ENCODE measurements around the gene ACTR5.

DNA sequence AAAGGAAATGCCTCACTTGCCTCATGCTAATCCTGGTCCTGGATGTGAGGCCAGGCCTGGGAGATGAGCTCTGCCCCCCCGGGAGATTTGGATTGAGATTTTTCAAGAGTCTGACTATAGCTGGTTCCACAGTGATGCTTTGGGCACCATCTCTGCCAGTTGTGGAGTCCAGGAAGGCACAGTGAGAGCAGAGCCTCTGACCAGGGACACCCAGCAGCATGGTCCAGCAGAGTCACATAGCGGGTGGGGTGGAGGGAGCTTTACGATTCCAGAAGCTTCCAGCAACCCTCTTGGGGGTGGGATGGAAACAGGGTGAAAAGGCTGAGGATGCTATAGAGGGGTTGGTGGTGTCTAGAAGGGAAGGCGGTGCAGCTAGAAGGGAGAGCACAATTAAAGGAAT is 15.3 kb upstream of the ACTR5 start:
- TF ChIP-seq, protein P1, sequence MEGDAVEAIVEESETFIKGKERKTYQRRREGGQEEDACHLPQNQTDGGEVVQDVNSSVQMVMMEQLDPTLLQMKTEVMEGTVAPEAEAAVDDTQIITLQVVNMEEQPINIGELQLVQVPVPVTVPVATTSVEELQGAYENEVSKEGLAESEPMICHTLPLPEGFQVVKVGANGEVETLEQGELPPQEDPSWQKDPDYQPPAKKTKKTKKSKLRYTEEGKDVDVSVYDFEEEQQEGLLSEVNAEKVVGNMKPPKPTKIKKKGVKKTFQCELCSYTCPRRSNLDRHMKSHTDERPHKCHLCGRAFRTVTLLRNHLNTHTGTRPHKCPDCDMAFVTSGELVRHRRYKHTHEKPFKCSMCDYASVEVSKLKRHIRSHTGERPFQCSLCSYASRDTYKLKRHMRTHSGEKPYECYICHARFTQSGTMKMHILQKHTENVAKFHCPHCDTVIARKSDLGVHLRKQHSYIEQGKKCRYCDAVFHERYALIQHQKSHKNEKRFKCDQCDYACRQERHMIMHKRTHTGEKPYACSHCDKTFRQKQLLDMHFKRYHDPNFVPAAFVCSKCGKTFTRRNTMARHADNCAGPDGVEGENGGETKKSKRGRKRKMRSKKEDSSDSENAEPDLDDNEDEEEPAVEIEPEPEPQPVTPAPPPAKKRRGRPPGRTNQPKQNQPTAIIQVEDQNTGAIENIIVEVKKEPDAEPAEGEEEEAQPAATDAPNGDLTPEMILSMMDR (conservative IDR thresholded peaks at IDR 0.05; ENCODE audit: low read depth, low read length): no peak
- TF ChIP-seq EZH2phosphoT487 (IDR thresholded peaks at IDR 0.05; ENCODE audit: borderline replicate concordance, low read length): no peak
